Activated T-cell treated with anti-CD3 and anti-CD28 coated beads, Interleukin-2, amount 50 U/mL, for 72 hours (primary cell): ENCODE results near the gene ZNF76. TPM values are rescaled to one million over a fixed set of nuclear protein-coding genes. Genes with fewer than 3 reads are reported as not detected.
A peak's percentile ranks its signal among the peaks of the same experiment; 100 is the strongest.

ENCODE experiments used
- ATAC-seq, 2 donors: fragments of 150-1000 bp; cut with Tn5 transposase; replicated peaks in 1 of 2; 2 replicates each; pipeline ENCODE4 v1.10.0; 2021; ENCODE audit warnings: moderate library complexity in 2 of 2, mild to moderate bottlenecking in 1 of 2
- DNase-seq, 2 donors: peaks; one replicate each; pipeline ENCODE4 v3.0.0; 2021 to 2022; ENCODE audit warnings: mixed read lengths in 1 of 2
- H3K27ac Mint-ChIP-seq: one replicate; pipeline ENCODE4 v1.8.0; 2022; ENCODE audit warnings: mild to moderate bottlenecking, moderate library complexity, mixed read lengths
- H3K27me3 Mint-ChIP-seq: one replicate; pipeline ENCODE4 v1.8.0; 2022; ENCODE audit warnings: low read depth, mixed read lengths
- H3K36me3 Mint-ChIP-seq, 2 donors: one replicate each; pipeline ENCODE4 v1.8.0; 2022; ENCODE audit warnings: mixed read lengths in 2 of 2, mild to moderate bottlenecking in 1 of 2; ENCODE audit not compliant: insufficient read depth in 2 of 2
- H3K4me1 Mint-ChIP-seq: one replicate; pipeline ENCODE4 v1.8.0; 2022; ENCODE audit warnings: low read depth, mixed read lengths
- H3K4me3 Mint-ChIP-seq, 2 donors: one replicate each; pipeline ENCODE4 v1.8.0; 2022; ENCODE audit warnings: mild to moderate bottlenecking in 2 of 2, mixed read lengths in 2 of 2, moderate library complexity in 2 of 2
- H3K9me3 Mint-ChIP-seq, 2 donors: one replicate each; pipeline ENCODE4 v1.8.0; 2022; ENCODE audit warnings: mixed read lengths in 2 of 2
- total RNA-seq, 2 donors: library from RNA; stranded (reverse); gene quantifications; one replicate each; pipeline ENCODE4 v1.2.3, GENCODE V29; 2022

ZNF76 gene
- total RNA-seq, 2 donors from 2014 or later = 52.1 to 55.9 TPM

GRCh38 chr6:35343092-35343834, 83.7 kb downstream of the ZNF76 start:
- no peaks in the 10 kb centered on the region for H3K9me3 Mint-ChIP-seq
- ATAC-seq = no peak
- peak overlapping the region; percentile 91 to 100 for H3K4me3 Mint-ChIP-seq
- peaks cover 12% of the 10 kb centered on the region in 2 donors for H3K36me3 Mint-ChIP-seq
- H3K27me3 Mint-ChIP-seq = no peaks in the 10 kb centered on the region
- DNase-seq = no peak
- peaks cover 49% of the 10 kb centered on the region for H3K4me1 Mint-ChIP-seq
- H3K27ac Mint-ChIP-seq = peak overlapping the region; percentile 88

DNA sequence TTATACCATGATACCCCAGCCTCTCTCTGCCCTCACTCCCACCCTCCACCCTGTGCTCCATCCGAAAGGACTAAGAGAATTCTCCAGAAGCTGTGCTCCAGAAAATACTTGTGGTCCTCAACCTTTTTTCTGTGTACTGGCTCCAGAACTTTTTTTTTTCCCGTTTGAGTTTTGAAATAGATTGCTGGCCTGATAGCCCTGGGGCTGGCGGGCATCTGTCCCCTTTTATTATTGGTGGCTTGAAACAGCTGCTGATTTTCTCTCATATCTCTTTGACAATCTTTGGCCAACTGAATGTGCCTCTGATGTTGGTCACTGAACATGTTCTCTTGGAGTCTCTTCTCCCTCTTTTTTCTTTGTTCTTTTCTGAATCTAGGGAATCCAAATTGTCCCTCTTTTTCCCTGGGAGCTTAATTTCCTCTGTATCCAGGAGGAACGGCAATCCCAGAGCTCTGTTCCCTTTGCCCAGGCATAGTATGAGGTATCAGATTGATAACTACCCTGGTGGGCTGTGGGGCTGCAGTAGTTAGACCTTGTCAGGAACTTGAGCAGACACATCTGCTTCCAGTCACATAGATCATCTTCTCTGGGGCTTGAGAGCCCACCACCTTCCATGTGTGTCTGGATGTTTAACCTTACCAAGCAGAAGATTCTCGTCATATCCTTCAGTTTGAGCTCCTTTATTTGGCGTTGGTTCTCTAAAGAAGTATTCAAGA, 84.5 kb downstream of the ZNF76 start:
- DNase-seq (no peak), ATAC-seq (no peak)
- Mint-ChIP-seq H3K27me3 (no peaks in the 10 kb centered on the region), H3K27ac (peak overlapping the region; percentile 99), H3K4me3 (peak overlapping the region; percentile 91 to 100), H3K4me1 (peaks cover 56% of the 10 kb centered on the region), H3K9me3 (no peaks in the 10 kb centered on the region), H3K36me3 (peaks cover 12 to 14% of the 10 kb centered on the region in 2 donors)

Other genes starting within 250 kb of the ZNF76 start
- not detected for gene TCP11, start 118.4 kb upstream of the ZNF76 start, total RNA-seq
- gene SCUBE3, start 45.8 kb upstream of the ZNF76 start, total RNA-seq = under 1 TPM; 0.05 to 0.16 TPM
- gene DEF6, start 38.1 kb downstream of the ZNF76 start, total RNA-seq = 100 to 1,000 TPM; 108 to 127 TPM
- gene PPARD, start 82.8 kb downstream of the ZNF76 start, total RNA-seq = 10 to 100 TPM; 24.1 to 27.9 TPM
- 10 to 100 TPM; 22.0 to 27.2 TPM for gene FANCE, start 192.6 kb downstream of the ZNF76 start, total RNA-seq
- gene RPL10A, start 208.7 kb downstream of the ZNF76 start, total RNA-seq = 1,000 to 10,000 TPM; 2,353 to 2,363 TPM
- gene TEAD3, start 237.3 kb downstream of the ZNF76 start, total RNA-seq = 1 to 10 TPM; 1.7 to 1.9 TPM